Left lung (tissue), 10 donors: ENCODE results near the gene CBFB. TPM values are rescaled to one million over a fixed set of nuclear protein-coding genes. Genes with fewer than 3 reads are reported as not detected.

ENCODE experiments used
- ATAC-seq: fragments of 200-7000 bp; cut with Tn5 transposase; one replicate; pipeline ENCODE4 v1.9.1; 2020; ENCODE audit warnings: moderate library complexity
- DNase-seq, 4 donors: peaks; one replicate each; pipeline ENCODE4 v3.0.0-alpha.2; 2013 to 2020
- H3K27ac ChIP-seq, 2 donors: fragments of 200-600 bp; sonication (generic) in 1 of 2; one replicate each; pipeline versions ENCODE4 v1.5.0 to v1.8.0; 2020 to 2021
- H3K27me3 ChIP-seq, 2 donors: fragments of 200-600 bp; sonication (generic) in 1 of 2; one replicate each; pipeline versions ENCODE4 v1.5.0 to v1.8.0; 2020 to 2021
- H3K36me3 ChIP-seq, 2 donors: fragments of 200-600 bp; sonication (generic) in 1 of 2; one replicate each; pipeline versions ENCODE4 v1.5.0 to v1.8.0; 2020 to 2021
- H3K4me1 ChIP-seq, 2 donors: fragments of 200-600 bp; one replicate each; pipeline ENCODE4 v1.8.0; 2021
- H3K4me3 ChIP-seq, 2 donors: fragments of 200-600 bp; sonication (generic) in 1 of 2; one replicate each; pipeline versions ENCODE4 v1.5.0 to v1.8.0; 2020 to 2021; ENCODE audit warnings: mild to moderate bottlenecking in 1 of 2
- H3K9me3 ChIP-seq, 2 donors: fragments of 200-600 bp; sonication (generic) in 1 of 2; one replicate each; pipeline versions ENCODE4 v1.5.0 to v1.8.0; 2020 to 2021
- CTCF ChIP-seq, 2 donors: fragments of 200-600 bp; sonication (generic) in 1 of 2; IDR thresholded peaks; one replicate each; pipeline versions ENCODE4 v1.5.0 to v1.8.0; 2021; ENCODE audit warnings: antibody characterized with exemption in 2 of 2
- intact Hi-C, 2 donors: fragments of 100-400 bp; cut with DNase I; formaldehyde crosslinking; loops; one replicate each; pipeline versions ENCODE4 v1.11.2 to v1.14.2; 2022
- polyA plus RNA-seq, 6 donors: library from polyadenylated mRNA; unstranded; fragments of 120-200 nt; gene quantifications; one replicate each; pipeline ENCODE4 v1.2.1, GENCODE V29; 2013; ENCODE audit not compliant: insufficient read length in 6 of 6
- total RNA-seq, 2 donors: library from RNA; stranded (reverse); fragmentation: NEBNext Ultra II Directional; extraction: Animal tissue kit (Norgen Biotek cat#: 25700); gene quantifications; one replicate each; pipeline ENCODE4 v1.2.1, GENCODE V29; 2021
- donor health status: DM: no; HTN: yes; CAD: no.
- donor health status: DM: no; HTN: no; CAD: no.

The CBFB gene
- total and polyA plus RNA-seq, 8 donors, result 46.8 to 69.9 (median 61.4) TPM

- Histone ChIP-seq H3K9me3 (no peaks in the 10 kb centered on the region), H3K36me3 (no peaks in the 10 kb centered on the region), H3K27me3 (no peaks in the 10 kb centered on the region), H3K27ac (no peak overlapping the region), H3K4me3 (no peak overlapping the region), H3K4me1 (peaks cover 0 to 11% of the 10 kb centered on the region in 2 donors)
- ATAC-seq (no peak), DNase-seq (no peak)
- TF ChIP-seq CTCF (IDR thresholded peaks at IDR 0.05), result no peak
- intact Hi-C loops, result no loop called here
These were observed 21.8 kb downstream of the CBFB start for GRCh38 chr16:67050796-67051195.

- TF ChIP-seq CTCF (IDR thresholded peaks at IDR 0.05), result no peak
- Histone ChIP-seq H3K36me3 (no peaks in the 10 kb centered on the region), H3K9me3 (no peaks in the 10 kb centered on the region), H3K4me3 (no peak overlapping the region), H3K4me1 (peaks cover 0 to 11% of the 10 kb centered on the region in 2 donors), H3K27ac (no peak overlapping the region), H3K27me3 (no peaks in the 10 kb centered on the region)
- ATAC-seq (no peak), DNase-seq (no peak)
- intact Hi-C loops, result no loop called here
These were observed 23.4 kb downstream of the CBFB start for GRCh38 chr16:67052399-67052798.

- ATAC-seq (no peak), DNase-seq (no peak)
- H3K27ac ChIP-seq, result peak overlapping the region in 1 of 2 donors; percentile 28
- H3K4me3 ChIP-seq, result no peak overlapping the region
- H3K36me3 ChIP-seq, result no peaks in the 10 kb centered on the region
- intact Hi-C loops, result no loop called here
- no peaks in the 10 kb centered on the region for H3K27me3 ChIP-seq
- H3K9me3 ChIP-seq, result no peaks in the 10 kb centered on the region
- peaks cover 0 to 11% of the 10 kb centered on the region in 2 donors for H3K4me1 ChIP-seq
- no peak for TF ChIP-seq CTCF (IDR thresholded peaks at IDR 0.05)
These were observed 24.9 kb downstream of the CBFB start for GRCh38 chr16:67053767-67054334.

- no peaks in the 10 kb centered on the region for H3K9me3 ChIP-seq
- ATAC-seq (no peak), DNase-seq (no peak)
- H3K36me3 ChIP-seq, result no peaks in the 10 kb centered on the region
- intact Hi-C loops, result no loop called here
- H3K4me3 ChIP-seq, result no peak overlapping the region
- H3K27me3 ChIP-seq, result no peaks in the 10 kb centered on the region
- peaks cover 0 to 11% of the 10 kb centered on the region in 2 donors for H3K4me1 ChIP-seq
- H3K27ac ChIP-seq, result no peak overlapping the region
- TF ChIP-seq CTCF (IDR thresholded peaks at IDR 0.05), result no peak
These were observed 26.0 kb downstream of the CBFB start for GRCh38 chr16:67054901-67055300.

GRCh38 chr16:67055712-67056487 lies 27.0 kb downstream of the CBFB start:
- peak overlapping the region in 1 of 2 donors; percentile 33 for H3K27ac ChIP-seq
- H3K9me3 ChIP-seq, result no peaks in the 10 kb centered on the region
- H3K36me3 ChIP-seq, result no peaks in the 10 kb centered on the region
- peak; percentile 74 for ATAC-seq
- DNase-seq, result no peak
- peaks cover 0 to 11% of the 10 kb centered on the region in 2 donors for H3K4me1 ChIP-seq
- intact Hi-C loops, result no loop called here
- no peak overlapping the region for H3K4me3 ChIP-seq
- no peaks in the 10 kb centered on the region for H3K27me3 ChIP-seq
- no peak for TF ChIP-seq CTCF (IDR thresholded peaks at IDR 0.05)
